Ramos (cell line): ENCODE results near the gene BRD3.

Experiments used
- in situ Hi-C: fragments of 300-500 bp; cut with MboI; formaldehyde crosslinking; loops from one replicate; pipeline ENCODE4 v1.14.3; 2022; ENCODE audit warnings: low sequenced_read_pairs; ENCODE audit not compliant: unreplicated experiment

Gene BRD3

GRCh38 chr9:134066913-134067851 is 644 bp downstream of the BRD3 start:
- in situ Hi-C loops: no loop called here

GRCh38 chr9:134066526-134066912 is 1.3 kb downstream of the BRD3 start:
- in situ Hi-C loops: no loop called here

DNA sequence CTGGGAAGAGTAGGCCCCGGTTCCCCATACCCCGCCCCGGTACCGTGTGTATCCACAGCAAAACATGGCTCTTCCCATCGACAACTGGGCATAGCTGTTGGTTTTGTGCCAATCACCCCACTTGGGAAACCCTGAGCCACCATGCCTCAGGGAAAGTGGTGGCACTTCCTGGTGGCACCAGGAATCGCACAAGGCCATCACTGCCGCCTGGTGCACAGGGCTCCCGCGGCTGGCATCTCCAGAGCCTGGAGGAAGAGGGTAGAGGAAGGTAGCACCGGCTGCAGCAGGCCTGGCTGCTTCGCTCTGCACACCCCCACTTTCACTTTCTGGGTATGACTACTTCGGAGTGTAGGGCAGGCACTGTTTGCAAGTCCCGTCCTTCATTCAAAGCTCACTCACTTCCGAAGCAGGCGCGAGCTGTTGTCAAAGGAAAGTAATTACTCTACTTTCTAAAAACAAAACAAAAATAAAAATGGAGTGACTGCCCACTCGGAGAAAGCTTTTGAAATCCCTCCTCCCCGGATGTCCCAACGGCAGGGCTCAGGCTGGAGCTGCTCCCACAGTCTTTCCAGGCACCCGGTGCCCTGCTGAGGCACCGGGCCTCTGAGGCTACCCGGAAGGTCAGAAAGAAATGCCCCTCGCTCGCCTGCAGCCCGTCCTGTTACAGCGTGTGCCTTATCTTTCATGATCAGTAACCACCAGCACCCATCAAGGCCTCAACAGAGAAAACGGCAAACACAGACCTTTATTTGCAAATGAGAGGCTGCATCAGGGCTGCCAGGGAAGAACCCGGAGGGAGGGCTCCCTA is 2.0 kb downstream of the BRD3 start:
- in situ Hi-C loops: no loop called here

GRCh38 chr9:134064711-134065110 is 3.1 kb downstream of the BRD3 start:
- in situ Hi-C loops: no loop called here

- in situ Hi-C loops: no loop called here
These were observed 4.0 kb downstream of the BRD3 start for GRCh38 chr9:134063571-134064450.

GRCh38 chr9:134063088-134063570 is 4.7 kb downstream of the BRD3 start:
- in situ Hi-C loops: no loop called here

- in situ Hi-C loops: no loop called here
These were observed 5.3 kb downstream of the BRD3 start for GRCh38 chr9:134062461-134063087.

DNA sequence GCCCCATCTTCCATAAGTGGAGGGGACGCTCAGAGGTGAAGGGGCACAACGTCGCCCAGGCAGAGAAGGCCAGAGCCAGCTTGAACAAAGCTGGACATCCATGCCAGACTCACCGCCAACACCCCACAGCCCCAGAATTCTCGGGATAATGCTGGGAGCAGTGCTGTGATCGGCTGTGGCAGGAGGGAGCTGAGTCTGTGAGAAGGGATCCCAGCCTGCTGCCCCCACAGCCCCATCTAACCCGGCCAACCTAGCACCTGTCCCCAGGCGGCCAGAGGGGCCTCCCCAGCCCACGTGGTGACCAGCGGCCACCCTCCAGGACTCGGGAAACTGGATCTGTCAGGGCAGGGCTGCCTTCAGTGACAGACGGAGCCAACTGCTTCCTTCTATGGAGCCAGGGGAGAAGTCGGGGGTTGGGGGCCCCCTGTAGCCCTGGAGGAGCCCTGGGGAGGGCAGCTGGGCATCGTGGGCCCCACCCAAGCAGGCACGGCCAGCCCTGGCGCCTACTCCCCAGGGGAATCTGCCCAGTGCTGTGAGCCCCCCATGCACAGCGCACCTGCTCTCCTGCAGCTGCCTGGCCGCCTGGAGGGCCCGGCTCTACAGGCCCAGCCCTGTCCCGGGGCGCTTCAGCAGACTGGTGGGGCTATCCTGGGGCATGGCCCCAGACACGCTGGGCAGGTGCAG is 6.0 kb downstream of the BRD3 start:
- in situ Hi-C loops: no loop called here

DNA sequence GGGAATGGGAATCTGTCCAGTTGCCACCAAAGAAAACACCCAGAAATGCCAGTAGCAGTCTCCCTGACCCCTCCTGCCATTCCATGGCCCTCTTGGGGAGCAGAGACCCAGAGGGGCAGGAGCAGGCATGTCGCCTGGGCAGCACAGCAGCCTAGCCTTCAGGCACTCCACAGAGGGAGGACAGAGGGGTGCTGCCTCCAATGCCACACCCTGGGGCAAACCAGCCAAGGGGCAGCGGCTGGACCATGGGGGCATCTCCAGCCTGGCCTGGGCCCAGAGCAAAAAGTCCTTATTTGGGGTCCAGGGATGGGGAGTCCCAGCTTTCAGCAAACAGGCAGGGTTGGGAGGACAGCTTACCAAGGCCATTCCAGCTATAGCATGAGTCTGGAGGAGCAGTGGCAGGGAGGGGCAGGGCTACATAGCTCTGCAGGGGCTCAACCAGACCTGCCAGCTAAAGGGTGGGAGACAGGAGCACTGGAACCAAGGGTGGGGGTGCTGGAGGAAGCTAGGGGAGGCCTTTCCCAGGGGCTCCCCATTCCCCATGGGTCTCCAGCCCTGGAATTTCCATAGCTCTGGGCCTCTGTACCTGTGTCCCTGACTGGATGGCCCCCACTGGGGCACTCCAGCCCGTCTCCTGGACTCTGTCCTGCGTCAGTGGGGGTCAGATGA is 6.7 kb downstream of the BRD3 start:
- in situ Hi-C loops: no loop called here

DNA sequence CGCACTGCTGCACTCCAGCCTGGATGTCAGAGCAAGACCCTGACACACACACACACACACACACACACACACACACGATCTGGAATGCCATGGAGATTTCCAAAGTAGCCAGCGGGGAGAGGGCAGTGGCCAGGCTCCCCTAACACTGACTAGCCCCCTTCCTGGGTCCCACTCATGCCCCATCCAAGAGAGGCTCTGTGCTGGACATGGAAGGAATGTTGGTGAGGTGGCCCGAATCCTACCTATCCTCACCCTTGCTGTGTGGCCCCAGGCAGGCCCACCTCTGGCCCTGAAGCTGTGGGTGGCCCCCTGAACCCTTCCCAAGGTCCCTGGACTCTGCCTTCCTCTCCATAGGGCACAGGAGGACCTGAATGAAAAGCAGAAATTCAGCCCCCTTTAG is 7.3 kb downstream of the BRD3 start:
- in situ Hi-C loops: no loop called here

DNA sequence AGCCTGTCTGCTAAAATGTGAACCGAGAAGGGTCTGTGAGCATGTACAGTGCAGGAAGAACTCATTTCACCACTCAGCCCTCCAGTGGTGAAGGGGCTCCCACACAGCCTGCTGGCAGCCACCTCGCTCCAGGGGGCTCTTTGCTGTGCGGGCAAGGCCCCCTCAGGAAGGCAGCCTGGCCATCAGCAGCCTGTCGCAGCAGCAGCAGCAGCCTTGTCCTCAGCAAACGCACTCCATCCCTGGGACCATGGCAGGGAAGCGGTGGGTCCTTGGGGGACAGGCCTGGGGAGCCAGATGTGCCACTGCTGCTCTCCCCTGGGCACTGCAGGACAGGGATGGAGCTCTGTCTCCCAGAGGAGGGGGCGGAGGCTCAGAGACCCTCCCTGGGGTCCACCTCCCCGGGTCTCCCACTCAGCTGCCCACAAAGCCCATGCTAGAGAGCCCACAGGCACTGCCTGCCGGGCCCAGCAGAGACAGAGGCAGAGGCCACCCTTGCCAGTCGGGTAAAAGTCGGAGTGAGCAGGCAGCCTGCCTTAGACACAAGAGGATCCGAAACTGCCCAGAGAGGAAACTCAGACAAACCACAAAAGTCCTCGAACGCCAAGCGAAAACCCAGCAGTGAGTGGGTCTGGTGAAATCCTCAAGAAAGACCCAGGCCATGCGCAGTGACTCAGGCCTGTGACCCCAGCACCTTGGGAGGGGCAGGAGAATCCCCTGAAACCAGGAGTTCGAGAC is 8.0 kb downstream of the BRD3 start:
- in situ Hi-C loops: no loop called here

DNA sequence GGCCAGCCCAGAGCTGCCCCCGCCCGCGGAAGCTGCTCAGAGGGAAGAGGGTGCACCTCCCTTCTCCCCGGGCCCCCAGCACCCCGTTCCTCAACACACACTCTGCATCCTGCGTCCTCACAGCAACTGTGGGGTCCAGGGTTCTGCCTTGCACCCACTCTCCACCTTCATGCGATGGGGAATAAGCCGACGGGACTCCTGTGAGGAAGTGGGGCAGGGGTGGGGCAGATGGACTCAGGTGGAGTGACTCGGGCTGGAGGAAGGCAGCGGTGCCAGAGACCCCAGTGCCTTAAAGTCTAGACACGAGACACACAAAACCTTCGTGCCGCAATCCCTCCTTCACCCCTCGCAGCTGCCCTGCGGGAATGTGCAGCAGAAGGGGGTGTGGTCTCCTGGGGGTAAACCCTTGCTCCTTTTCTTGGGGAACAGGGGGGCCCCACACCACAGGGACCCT is 8.6 kb downstream of the BRD3 start:
- in situ Hi-C loops: no loop called here

GRCh38 chr9:134058716-134059115 is 9.1 kb downstream of the BRD3 start:
- in situ Hi-C loops: no loop called here

DNA sequence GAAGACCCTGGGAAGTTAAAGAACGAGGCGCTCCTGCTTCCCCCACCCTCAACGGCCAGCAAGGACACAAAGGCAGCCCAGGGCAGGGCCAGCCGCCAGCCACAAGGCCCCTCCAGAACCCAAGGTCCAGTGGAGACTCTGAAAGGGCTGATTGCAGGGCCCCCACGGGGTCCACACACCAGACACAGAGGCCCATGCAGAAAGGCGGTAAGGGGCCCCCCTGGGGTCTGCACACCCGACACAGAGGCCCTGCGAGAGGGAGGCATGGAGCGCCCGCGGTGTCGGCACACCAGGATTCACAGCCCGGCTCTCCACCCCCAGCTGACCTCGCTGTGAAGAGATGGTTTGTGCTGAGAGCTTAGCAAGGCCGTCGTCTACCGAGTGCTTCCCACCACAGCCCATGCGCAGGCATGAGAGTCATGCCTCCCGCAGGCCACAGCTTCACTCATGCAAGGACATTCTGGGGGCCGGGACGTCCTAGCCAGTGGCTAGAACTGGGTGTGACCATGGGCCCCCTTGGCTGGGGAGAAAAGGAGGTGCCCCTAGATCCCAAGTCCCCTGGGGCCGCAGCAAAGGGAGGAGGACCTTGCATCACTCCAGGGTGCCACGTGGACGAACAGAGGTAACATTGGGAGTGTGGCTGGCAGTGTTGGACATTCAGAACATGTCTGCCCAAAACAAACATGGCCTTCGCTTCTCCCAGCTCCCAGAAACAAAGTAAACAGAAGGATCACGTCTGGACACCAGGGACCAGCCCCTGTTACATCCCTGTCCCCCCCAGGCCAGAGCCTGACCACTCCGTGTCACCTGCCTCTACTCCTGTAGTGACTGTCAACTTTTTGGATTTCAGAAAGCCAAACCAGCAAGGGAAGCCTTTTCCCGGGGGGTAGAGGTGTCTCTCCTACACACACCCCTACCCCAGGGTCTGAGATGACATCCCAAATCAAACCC is 9.8 kb downstream of the BRD3 start:
- in situ Hi-C loops: no loop called here

- in situ Hi-C loops: no loop called here
These were observed 10.5 kb downstream of the BRD3 start for GRCh38 chr9:134057307-134057657.

DNA sequence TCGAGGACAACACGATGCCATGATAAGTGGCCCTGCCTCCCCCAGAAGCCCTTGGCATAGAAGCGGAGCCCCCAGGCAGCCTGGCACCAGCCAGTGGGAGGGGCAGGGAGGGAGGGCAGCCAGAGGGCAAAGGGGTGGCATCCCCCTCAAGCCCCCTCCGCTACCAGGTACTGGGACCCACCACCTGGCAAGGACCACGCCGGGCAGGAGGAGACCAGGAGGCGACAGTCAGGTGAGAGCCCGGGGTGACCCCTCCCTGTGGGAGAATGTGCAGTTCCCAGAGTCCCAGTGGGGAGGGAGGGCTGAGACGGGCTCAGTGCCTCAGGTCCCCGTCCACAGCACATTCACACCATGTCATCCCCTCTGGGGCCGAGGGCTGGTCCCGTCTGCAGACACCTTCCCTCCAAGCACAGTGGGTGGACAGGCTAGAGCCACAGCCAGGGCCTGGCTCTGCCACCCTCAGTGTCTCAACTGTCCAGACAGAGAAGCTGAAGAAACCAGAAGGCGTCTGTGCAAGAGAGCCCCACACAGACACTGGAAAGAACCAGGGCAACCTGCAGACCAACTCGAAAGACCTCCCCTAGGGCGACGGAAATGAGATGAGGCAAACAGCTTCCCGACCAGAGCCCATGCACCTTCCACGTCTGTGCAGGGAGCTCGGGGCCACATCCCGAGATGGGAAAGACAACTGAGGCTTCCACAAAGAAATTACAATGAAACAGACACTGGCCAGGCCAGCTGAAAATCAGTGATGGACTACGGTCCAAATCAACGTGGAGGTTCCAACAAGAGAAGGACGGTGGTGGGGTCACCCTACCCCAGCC is 11.1 kb downstream of the BRD3 start:
- in situ Hi-C loops: no loop called here
